Lung (tissue), 12 donors: ENCODE measurements around the gene PSMC3IP. TPM values are rescaled to one million over a fixed set of nuclear protein-coding genes. Genes with fewer than 3 reads are reported as not detected.
A peak's percentile ranks its signal among the peaks of the same experiment; 100 is the strongest.

Source experiments
- ATAC-seq: fragments of 200-7000 bp; cut with Tn5 transposase; one replicate; pipeline ENCODE4 v1.9.1; 2020; ENCODE audit warnings: moderate number of reproducible peaks; ENCODE audit not compliant: insufficient read depth, low FRiP score
- DNase-seq, 3 donors: peaks; one replicate each; pipeline ENCODE4 v3.0.0-alpha.2; 2013 to 2017
- H3K27ac ChIP-seq, 2 donors: one replicate each; pipeline ENCODE4 v1.5.1; 2013; ENCODE audit warnings: mild to moderate bottlenecking in 2 of 2, moderate library complexity in 2 of 2, control low read depth in 1 of 2, inconsistent platforms in 1 of 2, low read depth in 1 of 2, low read length in 1 of 2
- H3K27me3 ChIP-seq, 3 donors: one replicate each; pipeline ENCODE4 v1.5.1; 2013; ENCODE audit warnings: low read length in 2 of 3; ENCODE audit not compliant: control insufficient read depth in 3 of 3, insufficient read depth in 3 of 3
- H3K36me3 ChIP-seq, 4 donors: one replicate each; pipeline ENCODE4 v1.5.1; 2013; ENCODE audit warnings: low read length in 4 of 4, mild to moderate bottlenecking in 1 of 4, moderate library complexity in 1 of 4; ENCODE audit not compliant: control insufficient read depth in 4 of 4, insufficient read depth in 4 of 4
- H3K4me1 ChIP-seq, 5 donors: one replicate each; pipeline ENCODE4 v1.5.1; 2013; ENCODE audit warnings: low read length in 5 of 5, mild to moderate bottlenecking in 2 of 5, moderate library complexity in 1 of 5; ENCODE audit not compliant: control insufficient read depth in 5 of 5, insufficient read depth in 5 of 5
- H3K4me3 ChIP-seq: one replicate; pipeline ENCODE4 v1.5.1; 2013; ENCODE audit warnings: mild to moderate bottlenecking, control low read depth, moderate library complexity
- H3K9ac ChIP-seq, 2 donors: one replicate each; pipeline ENCODE4 v1.5.1; 2013; ENCODE audit warnings: low read length in 2 of 2, control low read depth in 1 of 2; ENCODE audit not compliant: insufficient read depth in 1 of 2
- H3K9me3 ChIP-seq, 4 donors: one replicate each; pipeline ENCODE4 v1.5.1; 2013; ENCODE audit warnings: low read length in 3 of 4, mild to moderate bottlenecking in 1 of 4, moderate library complexity in 1 of 4; ENCODE audit not compliant: control insufficient read depth in 4 of 4, insufficient read depth in 3 of 4
- CTCF ChIP-seq: IDR thresholded peaks from 2 replicates; pipeline ENCODE4 v1.5.1; 2012; ENCODE audit warnings: mild to moderate bottlenecking; ENCODE audit errors: control extremely low read depth, extremely low read depth
- WGBS, 2 donors: extraction: QIAGEN DNeasy Blood & Tissue Kit; methylation state at CpG; one replicate each; pipeline ENCODE4 v1.1.7; 2013; 5-methylcytosine and 5-hydroxymethylcytosine counted together
- polyA plus RNA-seq, 2 donors: library from polyadenylated mRNA; stranded (reverse); fragments of 200-250 nt; gene quantifications; one replicate each; pipeline ENCODE4 v1.2.1, GENCODE V29; 2013
- total RNA-seq, 2 donors: library from RNA; depleted of rRNA in 1 of 2; stranded (reverse); fragments of >200 nt in 1 of 2; gene quantifications; one replicate each; pipeline ENCODE4 v1.2.1, GENCODE V29; 2014 to 2021
- donor health status: control.
- donor health status: control.
- donor health status: Bipolar disorder and iron deficiency.
- donor health status: healthy.
- donor health status: DM: yes; HTN: yes; CAD: no.

The PSMC3IP gene
- total and polyA plus RNA-seq, 4 donors, result 3.4 to 7.5 (median 4.0) TPM

GRCh38 chr17:42531455-42532354, 45.8 kb downstream of the PSMC3IP start:
- H3K27ac ChIP-seq, result peak overlapping the region; percentile 83 to 89
- DNase-seq (peak; percentile 68 to 80 (median 74)), ATAC-seq (peak; percentile 35)
- H3K9me3 ChIP-seq, result no peaks in the 10 kb centered on the region
- peak overlapping the region in 1 of 2 donors; percentile 48 for H3K9ac ChIP-seq
- peak; percentile 22 for TF ChIP-seq CTCF
- no peaks in the 10 kb centered on the region for H3K27me3 ChIP-seq
- WGBS, 2 donors, result 12 to 17% methylated on average over 47 to 60 of the region's 60 CpGs
- H3K36me3 ChIP-seq, result no peaks in the 10 kb centered on the region
- peak overlapping the region; percentile 32 for H3K4me3 ChIP-seq
- H3K4me1 ChIP-seq, result peaks cover 0 to 23% (median 7%) of the 10 kb centered on the region in 5 donors

GRCh38 chr17:42530952-42531454, 46.5 kb downstream of the PSMC3IP start:
- no peaks in the 10 kb centered on the region for H3K36me3 ChIP-seq
- H3K4me1 ChIP-seq, result peaks cover 0 to 21% (median 7%) of the 10 kb centered on the region in 5 donors
- H3K9me3 ChIP-seq, result no peaks in the 10 kb centered on the region
- 81 to 86% methylated on average over 2 of the region's 2 CpGs for WGBS, 2 donors
- H3K27me3 ChIP-seq, result no peaks in the 10 kb centered on the region
- no peak for TF ChIP-seq CTCF
- H3K4me3 ChIP-seq, result no peak overlapping the region
- no peak overlapping the region for H3K9ac ChIP-seq
- ATAC-seq (no peak), DNase-seq (no peak)
- peak overlapping the region in 1 of 2 donors; percentile 46 for H3K27ac ChIP-seq

GRCh38 chr17:42529061-42529460, 48.5 kb downstream of the PSMC3IP start:
- DNase-seq (no peak), ATAC-seq (no peak)
- Histone ChIP-seq H3K4me3 (no peak overlapping the region), H3K27me3 (no peaks in the 10 kb centered on the region), H3K4me1 (peaks cover 0 to 11% (median 7%) of the 10 kb centered on the region in 5 donors), H3K27ac (no peak overlapping the region), H3K9ac (no peak overlapping the region), H3K9me3 (no peaks in the 10 kb centered on the region), H3K36me3 (no peaks in the 10 kb centered on the region)
- TF ChIP-seq CTCF, result no peak
- WGBS, 2 donors, result 24 to 49% methylated on average over 3 of the region's 3 CpGs
